PC-9 (cell line): ENCODE data around the gene LRIG3.

Experiments used
- CTCF ChIP-seq: fragments of 200-600 bp; sonication (generic); conservative IDR thresholded peaks from 2 replicates; pipeline ENCODE4 v1.6.1; 2017; ENCODE audit warnings: mixed run types, antibody characterized with exemption, mild to moderate bottlenecking, moderate library complexity
- EZH2 ChIP-seq: fragments of 200-600 bp; sonication (generic); IDR thresholded peaks from 2 replicates; pipeline ENCODE4 v1.8.0; 2017; ENCODE audit warnings: antibody characterized with exemption, low read depth

GRCh38 chr12:58894040-58894439 is 26.3 kb downstream of the LRIG3 start:
- TF ChIP-seq CTCF (no peak), EZH2 (no peak)
